GM12872 (cell line): ENCODE data around the gene FBXO9.

Experiments
- CTCF ChIP-seq: IDR thresholded peaks from 3 replicates; pipeline ENCODE4 v1.5.1; 2011; ENCODE audit warnings: low read depth, mild to moderate bottlenecking, low read length, moderate library complexity; ENCODE audit not compliant: insufficient read depth

Gene FBXO9

DNA sequence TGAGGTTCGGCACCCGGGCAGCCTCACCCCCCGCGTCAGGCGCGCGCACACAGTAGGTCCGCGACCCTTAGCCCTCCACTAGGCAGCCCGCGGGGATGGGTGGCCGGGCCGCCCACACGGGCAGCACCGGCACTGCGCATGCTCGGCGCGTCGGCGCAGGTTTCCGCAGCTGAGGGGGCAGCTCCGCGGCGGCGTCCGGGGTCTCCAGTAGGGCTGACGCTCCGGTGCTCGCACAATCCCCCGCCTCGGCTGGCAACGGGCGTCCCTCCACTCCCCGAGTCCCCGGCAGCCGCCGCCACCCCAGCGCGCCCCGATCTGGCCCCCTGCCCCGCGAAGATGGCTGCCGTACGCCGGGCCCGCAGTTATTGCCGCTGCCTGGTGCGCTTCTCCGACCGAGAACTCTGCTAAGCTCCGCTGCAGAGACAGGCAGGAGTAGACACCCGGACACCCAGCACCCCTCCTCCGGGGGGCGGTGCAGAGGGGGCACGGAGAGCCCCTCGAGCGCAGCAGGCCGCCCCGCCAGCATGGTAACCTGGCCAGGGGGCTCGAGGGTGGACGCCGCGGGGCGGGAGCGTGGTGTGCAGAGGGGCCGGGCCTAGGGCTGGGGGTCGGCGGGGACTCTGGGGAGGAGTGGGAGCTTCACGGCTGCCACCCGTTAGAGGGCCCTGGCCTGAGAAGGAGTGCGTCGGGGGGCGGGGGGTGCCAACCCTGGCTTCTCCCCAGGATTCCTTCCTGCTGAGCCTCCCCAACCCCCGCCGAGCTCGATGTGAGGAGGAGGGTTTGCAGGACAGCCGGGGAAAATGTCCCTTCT lies at the start of gene FBXO9:
TSS of gene FBXO9 (plus strand) at position 139 of the 811 bp plus-strand sequence. CDS start at position 525, 386 bp downstream.
- TF ChIP-seq CTCF, result no peak

DNA sequence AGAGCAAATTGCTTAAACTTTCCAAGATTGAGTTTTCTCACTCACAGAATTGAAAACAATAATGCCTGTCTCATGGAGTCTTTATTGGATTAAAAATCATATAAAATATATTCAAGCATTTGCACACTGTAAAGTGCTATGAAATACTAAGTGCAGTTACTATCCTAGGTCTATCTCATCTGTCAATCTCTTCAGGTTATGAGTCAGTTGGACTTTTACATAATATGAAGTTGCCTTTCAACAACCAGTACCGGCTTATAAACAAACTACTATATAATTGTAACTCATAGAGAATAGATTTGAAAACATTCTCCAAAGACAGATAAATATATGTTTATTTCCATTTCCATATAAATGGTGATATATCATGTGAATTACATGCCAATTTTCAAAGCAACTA lies 49.7 kb upstream of the FBXO9 start:
- no peak for TF ChIP-seq CTCF

- no peak for TF ChIP-seq CTCF
Observed at GRCh38 chr6:53018446-53018845, 46.8 kb upstream of the FBXO9 start.

GRCh38 chr6:53020005-53020744 lies 45.0 kb upstream of the FBXO9 start:
- TF ChIP-seq CTCF, result no peak

- no peak for TF ChIP-seq CTCF
Observed at GRCh38 chr6:53023323-53023722, 41.9 kb upstream of the FBXO9 start.

- no peak for TF ChIP-seq CTCF
Observed at GRCh38 chr6:53026526-53026925, 38.7 kb upstream of the FBXO9 start.

DNA sequence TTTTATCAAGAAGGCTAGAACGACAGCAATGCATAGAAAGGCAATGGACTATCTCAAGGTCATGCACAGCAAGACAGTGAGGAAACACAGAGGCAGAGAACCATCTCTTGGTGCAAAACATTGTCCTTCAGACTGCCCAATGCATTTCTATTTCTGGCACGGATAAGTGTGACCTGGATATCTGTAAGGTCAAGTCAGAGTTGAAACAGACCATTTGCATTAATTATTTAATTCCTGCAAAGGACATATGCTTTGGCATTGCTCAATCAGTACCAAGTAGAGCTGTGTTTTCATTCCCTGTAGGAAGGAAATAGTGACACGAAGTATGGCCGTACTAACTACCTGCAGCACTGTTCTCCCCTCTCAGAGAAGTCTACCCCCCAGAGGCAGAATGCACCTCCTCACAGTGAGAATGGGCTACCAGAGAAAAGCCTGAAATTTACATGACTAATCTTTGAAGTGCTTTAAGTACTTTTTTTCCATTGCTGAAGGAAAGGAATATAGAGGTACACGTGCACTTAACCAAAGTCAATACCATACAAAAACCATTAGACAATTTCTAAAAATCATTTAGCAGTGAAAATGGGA lies 38.0 kb upstream of the FBXO9 start:
- TF ChIP-seq CTCF, result no peak
